Amniotic epithelial cell (primary cell): ENCODE data around the gene GP2.
A peak's percentile ranks its signal among the peaks of the same experiment; 100 is the strongest.

Source experiments
- DNase-seq: peaks from one replicate; pipeline ENCODE4 v3.0.0-alpha.2; 2010; ENCODE audit warnings: low read depth

The GP2 gene

DNA sequence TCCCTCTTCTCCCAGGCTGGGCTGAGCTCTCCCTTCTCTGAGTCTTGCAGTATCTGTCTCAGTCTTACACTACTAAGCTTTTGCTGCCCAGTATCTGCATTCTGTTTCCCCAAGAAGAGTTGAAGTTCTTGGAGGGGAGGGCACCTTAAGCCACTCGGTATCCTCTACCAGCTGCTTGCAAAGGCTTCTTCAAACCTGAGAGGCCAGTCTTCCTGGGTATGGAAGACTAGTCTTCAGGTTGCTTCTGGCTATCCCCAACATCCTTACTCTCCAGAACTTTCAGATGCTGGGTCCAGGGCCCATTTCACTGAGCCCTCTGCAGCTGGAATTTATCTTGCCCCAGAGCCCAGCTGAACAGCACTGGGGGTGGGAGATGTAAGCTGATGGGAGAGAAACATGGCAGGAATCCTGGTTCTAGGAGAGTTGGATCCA, 20.1 kb downstream of the GP2 start:
- no peak for DNase-seq

DNA sequence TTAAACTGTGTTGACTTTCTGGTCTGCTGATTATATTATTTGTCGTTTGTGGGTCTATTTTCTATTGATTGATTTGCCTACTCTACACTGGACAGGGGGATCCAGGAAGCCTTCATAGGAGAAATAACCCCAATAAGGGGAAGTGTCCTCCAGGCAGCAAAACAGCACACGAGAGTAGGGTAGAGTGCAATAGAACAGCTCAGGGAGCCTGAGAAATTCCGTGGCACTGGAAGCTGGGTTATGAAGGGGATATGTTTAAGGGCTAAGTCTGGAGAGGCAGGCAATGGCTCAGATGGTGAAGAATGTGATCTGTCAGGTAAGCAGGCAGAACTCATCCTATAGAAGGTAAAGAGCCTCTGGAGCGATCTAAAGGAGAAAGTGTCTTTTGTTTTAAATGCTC, 20.9 kb downstream of the GP2 start:
- DNase-seq: no peak

DNA sequence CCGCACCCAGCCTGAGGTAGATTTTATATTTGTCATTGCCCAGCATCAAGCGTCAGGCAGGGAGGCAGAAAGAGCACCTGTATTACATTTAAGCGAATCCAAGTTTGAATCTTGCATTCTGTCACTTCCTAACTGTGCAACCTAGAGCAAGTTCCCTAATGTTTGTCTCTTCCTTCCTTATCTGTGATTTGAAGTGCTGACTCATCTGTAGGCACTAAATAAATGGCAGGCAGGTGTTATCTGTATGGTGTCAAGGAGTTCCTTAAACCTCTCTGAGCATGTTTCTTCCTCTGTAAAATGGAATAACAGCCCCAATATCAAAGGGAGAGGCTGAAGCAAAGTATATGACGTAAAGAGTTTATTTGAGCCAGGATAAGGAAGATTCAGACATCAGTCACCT, 24.3 kb downstream of the GP2 start:
- DNase-seq: no peak

GRCh38 chr16:20302389-20302788, 24.9 kb downstream of the GP2 start:
- no peak for DNase-seq

- DNase-seq: no peak
Observed at GRCh38 chr16:20301840-20302239, 25.5 kb downstream of the GP2 start.

- DNase-seq: peak; percentile 19
Observed at GRCh38 chr16:20300312-20301097, 26.8 kb downstream of the GP2 start.

GRCh38 chr16:20298452-20298851, 28.9 kb downstream of the GP2 start:
- no peak for DNase-seq

- DNase-seq: no peak
Observed at GRCh38 chr16:20291208-20292206, 35.8 kb downstream of the GP2 start.

DNA sequence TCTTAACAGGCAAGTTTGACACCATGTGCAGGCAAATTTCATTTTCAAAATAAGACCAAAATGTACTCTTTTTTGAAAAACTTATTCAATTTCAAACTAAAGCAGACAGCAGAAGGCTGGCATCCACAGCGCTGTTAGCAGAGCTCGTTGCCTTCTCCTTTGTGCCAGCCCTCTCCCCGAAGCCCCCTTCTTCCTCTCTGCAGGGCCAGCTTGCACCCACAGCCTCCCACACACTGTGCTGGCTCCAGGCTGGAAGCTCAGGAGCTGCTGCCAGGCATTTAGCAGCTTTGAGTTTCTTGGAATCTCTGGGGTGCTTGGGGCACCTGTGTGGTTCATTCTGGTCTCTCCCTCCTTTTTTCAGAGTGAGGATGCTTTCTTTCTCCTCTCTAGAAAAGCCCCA, 37.7 kb downstream of the GP2 start:
- no peak for DNase-seq

- DNase-seq: no peak
Observed at GRCh38 chr16:20285993-20286499, 41.3 kb downstream of the GP2 start.

DNA sequence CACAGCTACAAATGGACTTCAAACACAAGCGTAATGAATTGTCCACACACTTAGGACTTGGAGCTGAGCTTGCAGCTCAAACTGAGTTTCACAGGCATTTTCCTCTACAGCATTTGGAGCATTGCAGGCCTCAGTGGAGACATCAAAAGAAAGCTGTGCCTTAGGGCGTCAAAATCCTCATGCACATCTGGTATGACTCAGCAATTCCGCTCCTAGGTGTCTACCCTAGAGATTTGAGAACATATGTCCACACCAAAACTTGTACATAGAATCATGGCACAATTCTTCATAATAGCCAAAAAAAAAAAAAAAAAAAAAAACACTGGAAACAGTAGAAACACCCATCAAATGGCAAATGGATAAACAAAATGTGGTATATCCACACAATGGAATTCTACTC, 47.1 kb downstream of the GP2 start:
- no peak for DNase-seq

DNA sequence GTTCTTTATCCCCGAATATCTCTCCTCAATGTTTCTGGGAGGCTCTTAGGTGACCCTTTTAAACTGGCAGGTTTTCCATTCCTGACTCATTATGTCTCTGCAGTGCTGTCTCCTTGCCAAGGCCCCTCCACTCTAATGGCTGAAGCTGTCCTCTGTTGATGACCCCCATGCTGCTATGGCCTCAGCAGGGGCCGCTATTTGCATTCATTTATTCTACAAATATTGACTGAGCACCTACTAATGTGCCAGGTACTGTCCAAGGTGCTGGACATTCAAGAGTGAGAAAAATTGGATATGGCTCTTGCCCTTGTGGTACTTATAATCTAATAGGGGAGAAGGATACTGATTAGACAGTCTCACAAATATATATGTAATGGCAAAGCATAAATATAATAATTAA, 55.4 kb downstream of the GP2 start:
- DNase-seq: no peak

DNA sequence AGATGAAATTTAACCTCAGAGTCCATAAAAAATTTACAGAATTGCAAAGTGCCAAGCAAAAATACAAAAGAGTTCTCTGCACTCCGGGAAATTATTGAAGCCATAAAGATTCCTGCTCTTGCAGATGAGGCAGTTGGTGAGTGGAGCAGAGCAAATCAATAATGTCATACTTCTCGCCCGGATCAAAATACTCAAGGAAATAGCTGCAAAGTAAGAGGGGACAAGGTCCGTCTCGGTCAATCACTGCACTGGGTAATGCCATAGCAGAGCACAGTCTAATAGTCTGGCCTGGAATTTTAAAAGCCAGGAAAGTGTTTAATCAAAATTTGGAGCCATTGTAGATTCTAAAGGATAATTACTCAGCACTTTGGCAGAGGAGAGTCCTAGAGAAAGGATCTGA, 58.9 kb downstream of the GP2 start:
- DNase-seq: no peak

- DNase-seq: no peak
Observed at GRCh38 chr16:20265019-20265418, 62.3 kb downstream of the GP2 start.

GRCh38 chr16:20263138-20263855, 64.0 kb downstream of the GP2 start:
- DNase-seq: no peak

- no peak for DNase-seq
Observed at GRCh38 chr16:20262248-20262647, 65.1 kb downstream of the GP2 start.

DNA sequence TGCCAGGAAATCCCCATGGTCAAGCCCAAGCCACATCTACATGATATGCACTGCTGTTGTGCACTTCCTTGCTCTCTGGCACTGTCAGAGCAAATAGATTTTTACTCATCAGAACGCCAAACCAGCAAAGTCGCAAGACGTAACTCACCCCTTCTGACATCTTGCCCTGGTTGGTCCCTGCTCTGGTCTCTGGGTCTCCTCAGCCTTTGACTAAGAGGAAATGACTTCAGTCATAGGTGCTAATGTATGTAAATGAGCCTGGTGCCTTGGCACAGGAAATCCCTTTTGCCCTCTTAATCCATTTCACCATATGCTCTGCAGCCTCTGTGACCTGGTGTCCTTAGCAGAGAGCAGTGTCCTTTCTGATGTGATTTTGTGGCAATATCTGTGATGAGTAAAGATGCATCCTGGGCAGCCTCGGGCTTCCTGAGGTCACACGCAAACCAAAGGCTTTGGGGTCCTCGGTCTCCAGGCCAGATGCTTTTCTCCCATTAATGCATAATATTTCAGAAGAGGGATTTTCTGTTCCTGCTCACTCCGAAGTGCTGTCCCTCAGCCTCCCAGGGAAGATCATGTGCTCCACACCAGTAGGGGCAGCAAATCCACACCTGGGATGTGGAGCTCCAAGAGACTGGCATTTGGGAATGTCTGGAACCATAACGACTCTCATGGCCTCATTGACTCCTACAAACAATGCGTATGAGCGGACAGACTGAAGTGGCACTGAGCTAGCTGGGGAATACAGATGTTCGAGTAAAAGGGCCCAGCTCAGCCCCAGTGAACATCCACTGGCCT, 66.9 kb downstream of the GP2 start:
- no peak for DNase-seq
